ENCODE results near the gene PTPN5.
"Not testable (repeated sequence)": the region's sequence is repeated elsewhere in the genome, so short reads cannot be mapped to it uniquely, and the experiment has no call there.

PTPN5 gene

GRCh38 chr11:18681949-18682348 is 109.6 kb downstream of the PTPN5 start:
- not testable (repeated sequence) for DNase-seq (ENCODE audit: low spot score)
